Activated B cell treated with CpG ODN at 0.5 μM for 24 hours (primary cell): ENCODE measurements around the gene NCCRP1. TPM values are rescaled to one million over a fixed set of nuclear protein-coding genes. Genes with fewer than 3 reads are reported as not detected.

Experiments used
- ATAC-seq: fragments of 200-7000 bp; cut with Tn5 transposase; one replicate; pipeline ENCODE4 v1.10.0; 2021; ENCODE audit warnings: low read depth, mild to moderate bottlenecking, moderate library complexity
- CTCF ChIA-PET: fragments of 350-600 bp; sonication (Branson Sonifier 250); formaldehyde crosslinking; loops from one replicate; lab custom pipeline; 2021; ENCODE audit warnings: antibody characterized with exemption; lab: Charles Lee
- POLR2A ChIA-PET: fragments of 350-600 bp; sonication (Branson Sonifier 250); formaldehyde crosslinking; loops from one replicate; lab custom pipeline; 2021; ENCODE audit warnings: antibody characterized with exemption; lab: Charles Lee
- DNase-seq: peaks from one replicate; pipeline ENCODE4 v3.0.0; 2022
- H3K27ac Mint-ChIP-seq: one replicate; pipeline ENCODE4 v1.8.0; 2020; ENCODE audit warnings: mixed read lengths
- H3K27me3 Mint-ChIP-seq: one replicate; pipeline ENCODE4 v1.8.0; 2021; ENCODE audit warnings: mixed read lengths
- H3K36me3 Mint-ChIP-seq: one replicate; pipeline ENCODE4 v1.8.0; 2021; ENCODE audit warnings: low read depth, mixed read lengths
- H3K4me1 Mint-ChIP-seq: one replicate; pipeline ENCODE4 v1.8.0; 2021; ENCODE audit warnings: mixed read lengths
- H3K4me3 Mint-ChIP-seq: one replicate; pipeline ENCODE4 v1.8.0; 2020; ENCODE audit warnings: mild to moderate bottlenecking, mixed read lengths
- H3K9me3 Mint-ChIP-seq: one replicate; pipeline ENCODE4 v1.8.0; 2020; ENCODE audit warnings: mixed read lengths
- intact Hi-C: fragments of 100-400 bp; cut with micrococcal nuclease; formaldehyde crosslinking; loops from one replicate; pipeline ENCODE4 v1.15.1; 2024
- total RNA-seq: library from RNA; stranded (reverse); gene quantifications from 2 replicates; pipeline ENCODE4 v1.2.3, GENCODE V29; 2022
- TF ChIP-seq, protein P1 (sequence below): fragments of 200-600 bp; IDR thresholded peaks from one replicate; pipeline ENCODE4 v1.8.0; 2022; ENCODE audit warnings: antibody characterized with exemption, mild to moderate bottlenecking

NCCRP1 gene
- total RNA-seq, 1 donor from 2014 or later: not detected

DNA sequence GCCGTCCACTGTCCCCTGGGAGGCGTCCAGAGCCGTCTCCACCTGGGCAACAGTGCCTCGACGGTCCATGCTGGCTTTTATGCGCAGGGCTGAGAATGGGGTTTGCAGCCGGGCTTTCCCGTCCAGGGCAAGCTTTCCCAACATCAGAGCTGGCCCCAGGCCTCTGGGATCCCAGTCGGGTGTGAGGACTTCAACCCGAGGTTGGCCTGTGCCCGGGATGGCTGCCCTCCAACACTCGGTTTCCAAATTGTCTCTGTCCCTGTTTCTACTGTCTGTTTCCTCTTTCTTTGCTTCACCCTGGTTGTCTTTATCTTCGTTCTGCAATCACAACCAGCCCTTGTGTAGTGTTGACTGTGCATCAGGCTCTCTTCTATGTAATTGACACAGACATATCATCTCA, 52.0 kb downstream of the NCCRP1 start, which contains the start of gene IFNL4:
Gene IFNL4 (minus strand): TSS at position 51 of the 400 bp plus-strand sequence.
- intact Hi-C loops: no loop called here
- POLR2A ChIA-PET: no interaction called here
- no peak within 1 kb of the TSS for H3K27ac Mint-ChIP-seq
- peaks cover 7% of the 10 kb centered on the region for H3K27me3 Mint-ChIP-seq
- H3K9me3 Mint-ChIP-seq: no peaks in the 10 kb centered on the region
- ATAC-seq (no peak), DNase-seq (no peak)
- CTCF ChIA-PET: no interaction called here
- H3K4me3 Mint-ChIP-seq: no peak within 1 kb of the TSS
- H3K4me1 Mint-ChIP-seq: no peaks in the 10 kb centered on the region
- TF ChIP-seq, protein P1, sequence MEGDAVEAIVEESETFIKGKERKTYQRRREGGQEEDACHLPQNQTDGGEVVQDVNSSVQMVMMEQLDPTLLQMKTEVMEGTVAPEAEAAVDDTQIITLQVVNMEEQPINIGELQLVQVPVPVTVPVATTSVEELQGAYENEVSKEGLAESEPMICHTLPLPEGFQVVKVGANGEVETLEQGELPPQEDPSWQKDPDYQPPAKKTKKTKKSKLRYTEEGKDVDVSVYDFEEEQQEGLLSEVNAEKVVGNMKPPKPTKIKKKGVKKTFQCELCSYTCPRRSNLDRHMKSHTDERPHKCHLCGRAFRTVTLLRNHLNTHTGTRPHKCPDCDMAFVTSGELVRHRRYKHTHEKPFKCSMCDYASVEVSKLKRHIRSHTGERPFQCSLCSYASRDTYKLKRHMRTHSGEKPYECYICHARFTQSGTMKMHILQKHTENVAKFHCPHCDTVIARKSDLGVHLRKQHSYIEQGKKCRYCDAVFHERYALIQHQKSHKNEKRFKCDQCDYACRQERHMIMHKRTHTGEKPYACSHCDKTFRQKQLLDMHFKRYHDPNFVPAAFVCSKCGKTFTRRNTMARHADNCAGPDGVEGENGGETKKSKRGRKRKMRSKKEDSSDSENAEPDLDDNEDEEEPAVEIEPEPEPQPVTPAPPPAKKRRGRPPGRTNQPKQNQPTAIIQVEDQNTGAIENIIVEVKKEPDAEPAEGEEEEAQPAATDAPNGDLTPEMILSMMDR: no peak
- no peaks in the 10 kb centered on the region for H3K36me3 Mint-ChIP-seq

DNA sequence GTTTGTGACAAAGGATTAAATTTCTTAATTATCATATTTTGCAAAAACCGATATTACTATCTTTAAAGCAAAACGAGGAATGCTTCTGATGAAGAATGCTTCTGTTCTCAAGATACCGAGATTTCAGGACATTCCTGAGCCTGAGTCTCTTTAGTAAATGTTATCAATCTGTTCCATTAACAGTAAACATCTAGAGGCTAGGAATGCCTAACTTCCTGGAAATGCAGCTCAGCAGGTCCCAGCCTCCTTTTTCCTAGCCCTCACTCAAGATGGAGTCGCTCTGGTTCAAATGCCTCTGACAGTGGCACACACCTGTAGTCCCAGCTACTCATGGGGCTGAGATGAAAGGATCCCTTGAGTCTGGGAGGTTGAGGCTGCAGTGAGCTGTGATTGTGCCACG, 54.3 kb downstream of the NCCRP1 start:
- DNase-seq (no peak), ATAC-seq (no peak)
- no peak overlapping the region for H3K4me3 Mint-ChIP-seq
- no peak overlapping the region for H3K27ac Mint-ChIP-seq
- TF ChIP-seq, protein P1: no peak
- H3K36me3 Mint-ChIP-seq: no peaks in the 10 kb centered on the region
- H3K9me3 Mint-ChIP-seq: no peaks in the 10 kb centered on the region
- intact Hi-C loops: no loop called here
- ChIA-PET CTCF (no interaction called here), POLR2A (no interaction called here)
- no peaks in the 10 kb centered on the region for H3K4me1 Mint-ChIP-seq
- H3K27me3 Mint-ChIP-seq: peaks cover 5% of the 10 kb centered on the region

Other genes starting within 250 kb of the NCCRP1 start
- gene FBXO17, start 221.2 kb upstream of the NCCRP1 start, total RNA-seq: not detected in 2 replicates
- gene FBXO27, start 164.4 kb upstream of the NCCRP1 start, total RNA-seq: 0.24 TPM in 1 of 2 replicates, not detected in the other
- gene ACP7, start 112.6 kb upstream of the NCCRP1 start, total RNA-seq: not detected in 2 replicates
- gene PAK4, start 71.2 kb upstream of the NCCRP1 start, total RNA-seq: 13.7 and 14.2 TPM in 2 replicates
- gene SYCN, start 7.3 kb downstream of the NCCRP1 start, total RNA-seq: not detected in 2 replicates
- gene IFNL3, start 48.0 kb downstream of the NCCRP1 start, total RNA-seq: not detected in 2 replicates
- not detected in 2 replicates for gene IFNL4, start 51.9 kb downstream of the NCCRP1 start, total RNA-seq
- not detected in 2 replicates for gene IFNL2, start 71.4 kb downstream of the NCCRP1 start, total RNA-seq
- gene IFNL1, start 99.4 kb downstream of the NCCRP1 start, total RNA-seq: not detected in 2 replicates
- gene LRFN1, start 123.9 kb downstream of the NCCRP1 start, total RNA-seq: 0.58 and 0.71 TPM in 2 replicates
- 149 and 168 TPM in 2 replicates for gene GMFG, start 139.1 kb downstream of the NCCRP1 start, total RNA-seq
- gene SAMD4B, start 145.5 kb downstream of the NCCRP1 start, total RNA-seq: 53.0 and 60.7 TPM in 2 replicates
- gene PAF1, start 194.1 kb downstream of the NCCRP1 start, total RNA-seq: 50.3 and 52.4 TPM in 2 replicates
- gene MED29, start 194.4 kb downstream of the NCCRP1 start, total RNA-seq: 38.0 and 39.0 TPM in 2 replicates
- 167 and 206 TPM in 2 replicates for gene ZFP36, start 209.9 kb downstream of the NCCRP1 start, total RNA-seq
- 111 and 125 TPM in 2 replicates for gene PLEKHG2, start 215.7 kb downstream of the NCCRP1 start, total RNA-seq
- gene RPS16, start 239.0 kb downstream of the NCCRP1 start, total RNA-seq: 4,002 and 4,656 TPM in 2 replicates
- gene SUPT5H, start 248.6 kb downstream of the NCCRP1 start, total RNA-seq: 184 and 200 TPM in 2 replicates